Measurements from ENCODE around the gene SLC39A11.

SLC39A11 gene

DNA sequence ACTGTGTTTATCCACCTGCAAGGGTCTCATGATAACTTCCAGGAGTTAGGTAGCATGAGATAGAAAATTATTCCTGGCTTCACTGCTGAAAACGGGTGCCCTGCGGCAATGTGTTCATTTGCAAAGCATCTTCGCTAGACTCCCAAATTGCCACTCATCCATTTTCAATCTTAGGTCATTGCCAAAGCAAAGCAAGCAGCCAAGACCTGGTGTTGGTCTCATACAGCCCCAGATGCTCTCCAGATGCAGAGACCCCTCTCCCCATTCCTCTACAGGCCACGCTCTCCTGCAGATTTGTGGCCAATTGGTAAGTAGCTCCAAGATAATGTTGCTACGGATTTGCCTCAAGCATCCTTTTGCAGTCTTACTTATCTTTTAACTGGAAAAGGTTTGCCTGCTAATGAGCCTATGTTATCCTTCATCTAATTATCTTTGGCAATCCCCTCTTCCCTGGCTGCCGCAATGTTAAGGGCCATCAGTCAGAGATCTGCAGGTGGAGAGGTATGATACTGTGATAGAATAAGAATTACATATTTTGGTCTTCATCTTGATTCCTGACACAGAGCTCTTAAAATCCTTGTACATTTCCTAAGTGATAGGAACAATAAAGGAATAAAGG is 222.0 kb downstream of the SLC39A11 start:
- DNase-seq (ENCODE audit: low spot score) = no peak

DNA sequence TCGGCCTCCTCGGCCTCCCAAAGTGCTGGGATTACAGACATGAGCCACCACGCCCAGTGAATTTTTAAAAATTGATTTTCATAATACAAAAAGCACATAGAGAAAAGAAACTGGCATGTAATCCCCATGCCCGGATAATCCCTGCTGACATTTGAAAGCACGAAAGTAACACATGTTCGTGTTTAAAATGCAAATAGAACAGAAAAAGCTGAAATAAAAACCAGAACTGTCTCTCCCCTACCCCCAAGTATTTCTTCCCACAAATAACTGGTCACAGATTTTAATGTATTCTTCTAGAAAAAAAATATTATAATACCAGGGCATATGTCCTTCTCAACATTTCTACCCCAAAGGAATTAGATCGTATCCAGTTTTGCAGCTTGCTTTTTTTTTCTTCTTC is 222.9 kb downstream of the SLC39A11 start:
- no peak for DNase-seq (ENCODE audit: low spot score)

DNA sequence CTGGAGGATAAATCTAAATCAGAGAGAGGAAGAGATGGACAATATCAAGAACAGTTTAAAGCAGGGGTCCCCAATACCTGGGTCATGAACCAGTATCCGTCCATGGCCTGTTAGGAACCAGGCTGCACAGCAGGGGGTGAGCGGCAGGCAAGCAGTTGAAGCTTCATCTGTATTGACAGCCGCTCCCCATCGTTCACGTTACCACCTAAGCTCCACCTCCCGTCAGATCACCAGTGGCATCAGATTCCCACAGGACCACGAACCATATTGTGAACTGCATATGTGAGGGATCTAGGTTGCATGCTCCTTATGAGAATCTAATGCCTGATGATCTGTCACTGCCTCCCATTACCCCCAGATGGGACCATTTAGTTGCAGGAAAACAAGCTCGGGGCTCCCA is 226.5 kb downstream of the SLC39A11 start:
- DNase-seq (ENCODE audit: low spot score) = no peak

DNA sequence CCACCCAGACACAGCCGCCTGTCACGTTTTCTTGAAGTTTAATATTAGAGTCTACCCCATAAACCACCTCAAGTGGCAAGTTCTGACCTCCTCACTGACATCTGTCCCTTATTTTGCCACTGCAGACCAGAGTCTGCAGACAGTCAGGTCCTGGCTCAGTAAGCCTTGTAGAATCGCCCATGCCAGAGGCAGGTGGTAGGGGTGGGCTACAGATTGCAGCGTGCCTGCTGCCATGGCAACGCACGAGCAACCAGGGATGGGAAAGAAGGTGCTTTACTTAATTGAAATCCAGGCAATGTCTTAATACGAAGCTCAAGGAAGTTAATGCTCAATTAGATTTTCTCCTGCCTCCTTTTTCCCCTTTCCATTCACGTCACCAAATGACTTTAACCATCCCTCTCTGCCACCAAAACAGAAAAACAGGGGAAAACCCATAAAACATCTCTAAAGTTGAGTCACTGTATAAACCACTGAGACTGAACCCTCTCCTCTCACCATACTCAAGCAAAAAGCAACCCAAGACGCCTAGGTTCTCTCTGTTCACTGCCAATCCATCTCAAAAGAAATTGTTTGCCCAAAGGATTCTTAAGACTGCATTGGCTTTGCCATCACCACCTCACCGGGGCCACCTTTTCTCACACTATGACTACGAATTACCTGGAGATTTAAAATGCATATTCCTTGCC is 228.8 kb downstream of the SLC39A11 start:
- DNase-seq (ENCODE audit: low spot score) = no peak

DNA sequence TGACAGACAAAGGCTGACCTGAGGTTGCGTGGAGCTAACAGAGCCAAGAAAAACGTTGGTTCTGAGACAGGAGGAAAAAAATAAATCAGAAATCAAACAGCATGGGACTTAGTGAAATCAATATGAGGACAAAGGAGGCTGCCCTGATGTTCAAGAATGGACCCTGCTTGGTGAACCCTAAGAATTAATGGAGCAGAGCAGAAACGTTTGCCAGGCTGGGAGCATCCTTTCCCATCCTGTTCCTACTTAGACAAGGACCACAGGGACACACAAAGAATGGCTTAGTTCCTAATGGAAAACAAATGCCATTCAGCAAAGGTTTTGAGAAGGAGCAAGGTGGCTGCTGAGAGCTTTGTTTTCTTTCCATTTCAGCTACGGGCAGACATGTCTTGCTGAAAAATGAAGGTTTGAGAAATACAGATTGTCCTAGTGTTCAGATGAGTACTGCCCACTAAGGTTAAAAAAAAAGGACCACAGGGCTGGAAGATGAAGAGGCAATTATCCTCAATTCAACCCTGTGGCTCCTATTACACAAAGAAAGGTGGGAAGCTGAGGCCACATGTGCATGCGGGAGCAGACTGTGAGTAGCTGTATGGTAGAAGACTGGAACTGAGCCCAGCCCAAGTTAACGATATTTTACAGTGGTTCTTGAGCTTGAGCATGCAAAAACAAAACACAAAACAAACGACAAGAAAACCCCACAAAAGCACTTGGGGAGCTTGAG is 230.1 kb downstream of the SLC39A11 start:
- DNase-seq (ENCODE audit: low spot score) = no peak

DNA sequence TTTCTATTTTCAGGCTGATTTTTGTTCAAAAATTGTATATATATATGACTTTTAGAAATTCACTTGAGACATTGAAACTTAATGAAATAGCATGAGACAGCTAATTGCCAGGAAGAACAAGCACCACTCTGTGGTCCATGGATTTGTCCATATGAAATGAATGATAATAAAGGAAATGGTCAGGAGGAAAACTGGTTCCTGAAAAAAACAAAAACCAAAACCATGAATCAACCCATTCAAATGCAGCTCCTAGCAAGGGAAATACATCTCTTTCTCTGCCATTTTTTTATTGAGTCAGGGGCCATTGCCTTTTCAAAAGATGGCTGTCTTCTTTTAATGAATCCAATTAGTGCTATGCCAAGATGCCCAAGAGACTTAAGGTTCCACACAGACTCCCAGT is 230.7 kb downstream of the SLC39A11 start:
- no peak for DNase-seq (ENCODE audit: low spot score)

DNA sequence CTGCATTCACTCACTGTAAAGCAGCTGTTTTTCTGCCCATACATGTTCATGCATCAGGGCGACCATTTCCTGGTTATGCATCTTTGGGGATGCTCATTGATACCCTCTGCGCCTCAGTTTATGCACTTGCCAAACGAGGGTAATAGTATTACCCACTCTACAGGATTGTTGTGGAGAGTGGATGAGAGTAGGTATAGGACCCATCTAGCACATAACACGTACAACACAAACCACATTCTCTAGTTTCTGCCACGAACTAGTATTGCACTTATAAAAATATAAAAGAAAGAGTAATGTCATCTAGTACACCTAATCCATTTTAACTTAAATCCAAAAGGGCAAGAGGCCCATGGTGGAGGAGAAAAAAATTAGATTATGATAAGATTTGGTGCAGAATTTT is 231.7 kb downstream of the SLC39A11 start:
- no peak for DNase-seq (ENCODE audit: low spot score)

DNA sequence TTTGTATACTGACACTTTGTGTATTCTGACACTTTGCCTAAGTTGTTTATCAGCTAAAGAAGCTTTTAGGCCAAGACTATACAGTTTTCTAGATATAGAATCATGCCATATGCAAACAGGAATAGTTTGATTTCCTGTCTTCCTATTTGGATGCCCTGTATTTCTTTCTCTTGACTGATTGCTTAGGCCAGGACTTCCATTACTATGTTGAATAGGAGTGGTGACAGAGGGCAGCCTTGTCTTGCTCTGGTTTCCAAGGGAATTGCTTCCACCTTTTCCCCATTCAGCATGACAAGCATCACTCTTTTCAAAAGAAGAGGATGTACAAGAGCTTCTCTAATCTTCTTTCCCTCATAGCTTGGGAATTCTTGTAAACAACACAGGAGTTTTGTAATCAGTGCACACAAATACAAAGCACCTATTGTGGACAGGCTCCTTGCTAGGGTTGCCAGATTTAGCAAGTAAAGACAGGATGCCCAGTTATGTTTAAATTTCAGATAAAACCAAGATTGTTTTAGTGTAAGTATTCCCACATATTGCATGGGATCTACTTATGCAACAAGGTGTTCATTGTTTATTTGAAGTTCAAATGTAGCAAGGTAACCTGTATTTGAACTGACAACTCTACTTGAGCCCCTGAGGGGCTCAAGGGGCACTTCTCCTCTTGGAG is 233.5 kb downstream of the SLC39A11 start:
- DNase-seq (ENCODE audit: low spot score) = no peak

DNA sequence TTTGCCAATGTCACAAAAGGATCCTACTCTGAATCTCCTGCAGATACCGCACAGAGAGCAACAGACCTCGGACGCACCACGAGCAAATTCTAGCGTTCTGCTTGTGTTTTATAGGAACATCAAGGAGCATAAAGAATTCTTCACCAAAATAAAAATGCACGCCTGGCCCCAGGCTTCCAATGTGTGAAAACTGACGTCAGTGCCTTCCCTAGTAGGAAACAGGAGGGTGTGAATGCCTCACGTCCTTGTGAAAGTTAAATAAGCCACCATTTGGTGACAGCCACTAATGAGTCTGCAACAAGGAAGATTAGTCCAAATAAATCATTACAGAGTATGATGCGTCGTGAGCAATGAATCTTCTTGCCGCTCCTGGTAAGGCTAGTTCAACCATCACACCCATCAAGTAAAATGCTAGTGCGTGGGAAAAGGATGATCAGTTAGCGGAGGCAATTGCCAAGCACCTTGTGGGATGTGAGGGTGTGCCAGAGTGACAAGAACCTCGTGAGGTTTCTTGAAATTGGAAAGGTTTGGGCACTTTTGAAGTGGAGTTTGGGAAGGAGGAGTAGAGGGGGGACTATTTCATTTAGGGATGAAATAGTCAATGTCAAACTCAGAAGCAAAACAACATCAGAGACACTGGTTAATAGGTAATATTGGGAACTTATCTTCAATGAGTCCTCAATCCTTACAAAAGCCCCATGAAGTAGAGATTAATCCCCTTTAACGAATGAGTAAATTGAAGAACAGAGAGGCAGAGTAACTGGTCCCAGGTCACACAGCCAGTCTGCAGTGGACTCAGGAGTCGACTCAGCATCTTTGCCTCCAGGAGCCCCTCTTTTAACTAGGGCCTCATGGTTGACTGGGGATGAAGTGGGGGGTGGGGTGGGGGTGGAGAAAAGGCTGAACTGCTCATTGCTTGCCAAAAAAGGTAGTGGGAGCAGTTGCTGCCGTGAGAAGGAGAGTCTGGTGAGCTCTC is 238.8 kb downstream of the SLC39A11 start:
- no peak for DNase-seq (ENCODE audit: low spot score)

DNA sequence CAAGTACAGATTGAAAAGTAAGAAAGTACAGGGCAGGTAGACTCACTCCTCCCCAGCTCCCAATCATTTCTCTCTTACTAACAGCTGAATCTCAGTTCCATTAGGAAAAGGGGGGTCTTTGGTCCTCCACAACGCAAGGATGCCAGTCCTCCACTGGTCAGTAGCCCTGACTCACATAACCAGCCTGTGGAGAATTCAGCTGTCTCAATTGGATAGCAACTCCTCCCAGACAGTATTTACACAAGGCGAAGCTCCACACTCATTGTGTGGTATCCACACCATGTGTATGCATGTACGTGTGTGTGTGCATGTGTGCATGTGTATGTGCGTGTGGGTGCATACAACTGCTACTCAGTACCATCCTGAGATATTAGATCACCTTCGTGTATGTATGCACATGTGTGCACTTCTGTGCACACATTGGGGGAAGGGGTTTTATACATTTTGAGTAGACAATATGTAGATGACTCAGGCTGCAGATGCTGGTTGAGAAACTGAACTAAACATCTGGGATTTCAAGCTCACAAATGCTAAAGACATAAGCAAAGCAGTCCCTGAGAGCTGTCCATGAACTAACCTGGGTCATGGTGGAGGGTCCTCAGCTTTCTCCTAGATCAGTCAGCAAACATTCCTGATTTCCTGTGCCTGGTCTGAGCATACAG is 240.1 kb downstream of the SLC39A11 start:
- no peak for DNase-seq (ENCODE audit: low spot score)

DNA sequence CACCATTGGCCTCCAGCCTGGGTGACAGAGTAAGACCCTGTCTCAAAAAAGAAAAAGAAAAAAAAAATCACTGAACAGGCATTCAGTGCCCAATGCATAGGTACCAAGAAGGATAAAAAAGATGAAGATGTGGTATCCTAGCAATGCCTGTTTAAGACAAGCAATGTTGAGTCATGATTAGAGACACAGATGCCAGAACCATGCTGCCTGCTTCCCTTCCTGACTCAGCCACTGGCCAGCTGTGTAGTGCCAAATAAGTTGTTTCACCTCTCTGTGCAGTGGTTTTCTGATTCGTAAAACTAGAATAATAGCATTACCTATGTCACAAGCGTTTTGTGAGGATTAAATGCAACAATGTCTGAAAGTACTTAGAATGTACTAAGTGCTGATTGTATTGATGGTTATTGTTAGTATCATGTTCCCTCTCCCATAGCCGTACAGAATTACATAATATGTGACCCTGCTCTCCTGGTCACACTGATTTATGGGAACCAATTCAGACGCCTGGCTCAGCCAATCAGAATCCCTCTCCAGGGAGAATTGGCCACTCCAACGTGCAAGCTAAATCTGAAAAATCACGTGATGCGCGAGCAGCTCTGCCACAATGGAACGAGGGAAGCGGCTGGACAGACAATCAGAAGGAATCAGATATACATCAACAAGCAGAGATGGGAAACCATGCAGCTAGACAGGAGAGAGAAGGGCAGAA is 241.9 kb downstream of the SLC39A11 start:
- no peak for DNase-seq (ENCODE audit: low spot score)

DNA sequence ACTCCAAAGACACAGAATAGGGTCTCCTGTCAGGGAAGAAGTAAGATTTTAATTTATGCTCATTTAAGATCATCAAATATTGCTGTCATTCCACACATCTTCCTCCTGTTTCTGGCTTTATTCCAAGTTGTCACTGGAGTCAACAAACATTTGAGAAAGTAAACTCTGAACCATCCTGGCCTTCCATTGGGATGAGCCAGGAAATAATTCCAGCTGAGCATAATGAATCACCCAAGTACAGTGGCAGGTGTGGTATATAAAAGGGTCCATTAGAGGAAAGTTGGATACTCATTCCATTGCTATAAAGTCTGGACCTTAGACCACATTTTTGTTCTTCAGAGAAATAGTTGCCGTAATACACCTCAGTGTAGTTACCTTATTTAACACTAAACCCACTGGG is 246.1 kb downstream of the SLC39A11 start:
- no peak for DNase-seq (ENCODE audit: low spot score)

DNA sequence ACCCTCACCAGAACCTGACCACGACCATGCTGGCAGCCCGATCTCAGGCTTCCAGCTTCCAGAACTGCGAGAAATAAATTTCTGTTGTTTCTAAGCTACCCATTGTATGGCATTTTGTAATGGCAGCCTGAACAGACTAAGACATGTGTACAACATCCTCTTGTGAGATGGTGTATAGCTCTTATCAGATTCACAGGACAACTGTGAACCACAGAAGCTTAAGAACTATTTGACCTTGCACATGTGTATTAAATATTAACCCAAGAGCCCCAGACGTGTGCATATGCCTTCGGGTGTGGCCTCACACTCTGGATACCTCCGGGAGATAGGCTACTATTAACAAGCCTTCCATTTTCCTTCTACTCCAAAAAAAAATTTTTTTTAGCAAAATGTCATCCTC is 248.9 kb downstream of the SLC39A11 start:
- no peak for DNase-seq (ENCODE audit: low spot score)

DNA sequence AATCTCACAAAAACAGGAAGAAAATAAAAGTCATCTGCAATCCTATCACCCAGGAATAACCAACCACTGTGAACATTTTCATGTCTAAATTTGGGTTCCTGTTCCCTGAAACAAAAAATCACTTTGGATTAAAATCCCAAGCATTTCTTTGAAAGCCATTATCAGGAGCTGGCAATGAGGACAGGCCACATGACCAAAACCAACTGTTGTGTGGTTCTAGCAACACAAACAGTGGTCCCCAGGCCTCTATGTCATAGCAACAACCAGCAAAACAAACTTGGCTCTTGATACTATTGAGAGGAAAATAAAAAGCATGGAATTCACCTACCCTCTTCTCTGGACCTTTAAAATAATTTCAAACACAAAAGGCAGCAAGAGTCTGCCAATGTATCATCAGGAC is 252.5 kb downstream of the SLC39A11 start:
- DNase-seq (ENCODE audit: low spot score) = no peak

DNA sequence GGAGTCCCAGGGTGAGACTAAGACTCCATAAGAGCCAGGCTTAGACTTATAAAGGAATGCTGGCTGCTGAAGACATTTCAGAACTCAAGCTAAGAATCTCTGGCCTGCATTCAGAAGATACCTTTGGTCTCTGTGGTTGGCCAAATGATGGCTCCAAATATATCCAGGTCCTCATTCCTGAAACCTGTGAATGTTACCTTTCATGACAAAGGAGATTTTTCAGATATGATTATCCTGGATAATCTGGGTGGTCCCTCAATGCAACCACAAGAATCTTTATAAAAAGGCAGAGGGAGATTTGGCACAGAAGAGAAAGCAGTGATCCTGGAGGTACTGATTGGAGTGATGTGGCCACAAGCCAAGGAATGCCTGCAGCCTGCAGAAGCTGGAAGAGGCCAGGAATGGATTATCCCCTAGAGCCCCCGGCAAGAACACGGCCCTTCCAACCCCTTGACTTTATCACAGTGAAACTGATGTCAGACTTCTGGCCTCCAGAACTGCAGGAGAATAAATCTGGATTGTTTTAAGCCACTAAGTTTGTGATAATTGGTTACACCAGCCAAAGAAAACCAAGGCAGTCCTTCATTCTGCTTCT is 253.3 kb downstream of the SLC39A11 start:
- DNase-seq (ENCODE audit: low spot score) = no peak

DNA sequence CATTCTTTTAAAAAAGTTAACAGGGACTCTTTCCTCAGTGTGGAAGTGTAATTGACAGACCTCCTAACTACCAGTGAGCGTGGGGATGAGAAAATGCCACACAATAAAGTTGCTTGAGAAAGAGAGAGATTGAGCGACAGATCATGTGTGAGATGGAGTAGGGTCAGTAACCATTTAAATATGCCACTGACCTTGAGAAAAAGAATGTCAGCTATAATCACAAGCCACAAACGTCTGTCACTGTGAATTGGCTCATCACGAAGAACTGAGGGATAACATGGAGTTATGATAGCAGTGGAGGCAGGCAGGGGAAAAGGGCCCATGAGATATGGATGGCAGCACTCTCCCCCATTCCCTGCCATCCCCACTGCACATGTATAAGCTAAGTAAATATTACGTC is 253.9 kb downstream of the SLC39A11 start:
- no peak for DNase-seq (ENCODE audit: low spot score)

DNA sequence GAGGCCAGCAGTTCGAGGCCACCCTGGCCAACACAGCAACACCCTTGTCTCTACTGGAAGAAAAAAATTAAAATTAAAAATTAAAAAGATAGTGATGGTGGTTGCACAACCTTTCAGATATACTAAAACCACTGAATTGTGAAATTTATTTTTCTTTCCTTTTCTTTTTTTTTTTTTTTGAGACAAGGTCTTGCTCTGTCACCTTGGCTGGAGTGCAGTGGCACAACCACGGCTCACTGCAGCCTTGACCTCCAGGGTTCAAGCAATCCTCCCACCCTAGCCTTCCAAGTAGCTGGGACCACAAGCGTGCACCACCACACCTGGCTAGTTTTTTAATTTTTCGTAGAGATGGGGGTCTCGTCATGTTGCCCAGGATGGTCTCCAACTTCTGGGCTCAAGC is 254.4 kb downstream of the SLC39A11 start:
- no peak for DNase-seq (ENCODE audit: low spot score)

DNA sequence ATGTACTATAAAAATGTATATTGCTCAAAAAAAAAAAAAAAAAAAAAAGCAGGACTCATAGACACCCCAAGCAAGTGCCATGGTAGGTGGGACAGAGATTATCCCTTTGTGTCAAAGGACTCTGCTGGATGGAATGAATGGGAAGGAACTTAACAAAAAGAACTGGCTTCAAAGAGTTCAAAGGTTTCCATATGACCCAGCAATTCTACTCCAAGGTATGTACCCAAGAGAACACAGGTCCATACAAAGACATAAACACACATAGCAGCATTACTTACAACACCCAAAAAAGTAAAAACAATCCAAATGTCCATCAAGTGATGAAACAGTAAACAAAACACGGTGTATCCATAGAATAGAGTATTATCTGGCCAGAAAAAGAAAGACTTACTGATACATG is 255.2 kb downstream of the SLC39A11 start:
- DNase-seq (ENCODE audit: low spot score) = no peak

DNA sequence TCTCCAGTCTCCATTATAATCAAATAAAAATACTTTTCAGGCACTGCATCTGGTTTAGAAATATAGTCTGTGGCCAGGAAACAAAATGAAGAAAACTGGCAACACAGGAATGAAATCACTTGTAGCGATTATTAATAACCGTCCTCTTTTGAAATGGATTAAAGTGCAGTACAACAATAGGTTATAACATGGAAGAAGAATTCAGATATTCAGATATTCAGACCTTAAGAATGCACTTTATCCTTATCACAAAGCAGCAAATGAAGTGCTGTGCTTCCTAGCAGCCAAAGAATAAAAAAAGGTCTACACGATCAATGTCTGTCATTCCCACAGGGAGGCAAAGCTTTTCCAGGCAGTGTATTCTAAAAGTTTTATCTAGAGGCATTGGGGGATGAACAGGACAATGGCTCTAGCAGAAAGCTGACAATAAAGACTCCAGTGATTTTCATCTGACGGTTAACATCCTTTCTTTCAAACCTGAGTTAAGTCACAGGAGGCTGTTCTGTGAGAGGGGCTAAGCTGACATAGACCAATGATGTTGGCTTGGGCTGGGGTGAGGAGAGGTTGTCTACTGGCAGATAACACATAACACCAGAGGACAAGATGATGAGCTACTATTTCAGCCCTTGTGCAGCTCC is 259.2 kb downstream of the SLC39A11 start:
- no peak for DNase-seq (ENCODE audit: low spot score)

DNA sequence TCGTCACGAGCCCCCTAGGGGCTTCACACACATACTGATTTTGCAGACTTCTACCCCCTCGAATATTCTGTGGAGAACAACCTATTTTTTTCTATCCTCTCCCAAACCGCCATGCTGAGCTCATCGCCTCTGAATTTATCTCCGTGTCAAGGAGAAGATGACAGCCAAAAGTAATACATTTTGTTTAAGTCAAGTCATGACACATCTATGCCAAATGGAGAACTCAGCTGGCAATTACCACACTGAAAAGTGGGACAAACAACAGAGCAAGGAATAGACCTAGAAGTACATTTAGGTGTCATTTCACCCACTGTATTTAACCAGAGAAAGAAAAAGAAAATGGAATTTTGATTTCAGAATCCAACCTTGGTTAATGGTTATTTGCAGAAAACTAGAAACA is 260.2 kb downstream of the SLC39A11 start:
- no peak for DNase-seq (ENCODE audit: low spot score)

All from hematopoietic multipotent progenitor cell treated with erythropoietin and hydrocortisone succinate and interleukin-3 and kit ligand, for 15 days (in vitro differentiated cells).